Stimulated activated naive B cell treated with anti-CD40 and anti-IgM and Interleukin-4, amounts not matched to agents 10 μg/mL and 1 μg/mL and 100 μg/mL, for 72 hours (primary cell): Measurements from ENCODE around the gene IL2RA.

Source experiments
- ATAC-seq, 2 donors: fragments of 150-1000 bp; cut with Tn5 transposase; replicated peaks; 2 replicates each; pipeline ENCODE4 v1.10.0; 2021; ENCODE audit warnings: moderate library complexity in 1 of 2
- DNase-seq: peaks from one replicate; pipeline ENCODE4 v3.0.0; 2021
- H3K27ac Mint-ChIP-seq: one replicate; pipeline ENCODE4 v1.8.0; 2022; ENCODE audit warnings: mild to moderate bottlenecking, mixed read lengths
- H3K27me3 Mint-ChIP-seq, 2 donors: one replicate each; pipeline ENCODE4 v1.8.0; 2022; ENCODE audit warnings: mixed read lengths in 2 of 2
- H3K36me3 Mint-ChIP-seq, 2 donors: one replicate each; pipeline ENCODE4 v1.8.0; 2022; ENCODE audit warnings: mixed read lengths in 2 of 2, mild to moderate bottlenecking in 1 of 2
- H3K4me1 Mint-ChIP-seq, 2 donors: one replicate each; pipeline ENCODE4 v1.8.0; 2022; ENCODE audit warnings: mixed read lengths in 2 of 2, mild to moderate bottlenecking in 1 of 2
- H3K4me3 Mint-ChIP-seq, 2 donors: one replicate each; pipeline ENCODE4 v1.8.0; 2022; ENCODE audit warnings: mild to moderate bottlenecking in 2 of 2, mixed read lengths in 2 of 2, moderate library complexity in 1 of 2
- H3K9me3 Mint-ChIP-seq, 2 donors: one replicate each; pipeline ENCODE4 v1.8.0; 2022; ENCODE audit warnings: mixed read lengths in 2 of 2, mild to moderate bottlenecking in 1 of 2

Gene IL2RA

DNA sequence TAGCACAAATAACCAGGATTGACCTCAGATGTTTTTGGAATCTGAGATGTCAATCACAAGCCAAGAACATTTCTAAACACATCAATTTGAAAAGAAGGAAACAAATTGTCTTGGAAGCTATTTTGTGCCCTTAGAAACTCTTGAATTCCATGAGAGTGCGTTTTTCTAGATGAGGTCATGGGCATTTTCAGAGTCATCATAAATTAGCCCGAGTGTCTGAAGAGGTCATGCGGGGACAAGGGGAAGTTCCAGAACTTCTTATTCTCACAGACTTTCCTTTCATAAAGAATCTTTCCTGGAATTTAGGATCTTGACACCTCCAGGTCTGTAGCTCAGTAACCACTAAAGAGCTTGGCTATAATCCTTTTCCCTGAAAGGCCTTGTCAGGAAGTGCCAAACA lies 28.2 kb downstream of the IL2RA start:
- no peak overlapping the region for H3K4me3 Mint-ChIP-seq
- ATAC-seq, result no peak
- peaks cover 15 to 48% of the 10 kb centered on the region in 2 donors for H3K36me3 Mint-ChIP-seq
- DNase-seq, result no peak
- H3K27ac Mint-ChIP-seq, result no peak overlapping the region
- no peaks in the 10 kb centered on the region for H3K27me3 Mint-ChIP-seq
- H3K9me3 Mint-ChIP-seq, result peaks cover 5% of the 10 kb centered on the region in 2 donors
- peaks cover 25 to 49% of the 10 kb centered on the region in 2 donors for H3K4me1 Mint-ChIP-seq

DNA sequence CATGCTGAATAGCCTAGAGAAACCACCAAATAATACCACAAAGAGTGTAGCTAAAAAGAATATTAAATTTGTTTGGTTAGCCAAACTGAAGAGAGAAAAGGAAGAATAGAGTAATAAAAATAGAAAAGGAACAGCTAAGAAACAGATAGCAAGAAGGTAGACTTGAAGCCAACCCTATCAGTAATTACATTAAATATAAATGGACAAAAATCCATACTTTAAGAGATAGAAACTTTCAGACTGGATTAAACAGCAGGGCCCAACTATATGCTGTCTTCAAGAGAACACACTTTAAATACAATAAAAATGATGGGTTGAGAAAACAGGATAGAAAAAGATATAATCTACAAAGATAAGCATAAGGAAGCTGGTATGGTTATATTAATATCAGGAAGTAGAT lies 31.2 kb downstream of the IL2RA start:
- peaks cover 14 to 47% of the 10 kb centered on the region in 2 donors for H3K36me3 Mint-ChIP-seq
- DNase-seq, result no peak
- no peaks in the 10 kb centered on the region for H3K27me3 Mint-ChIP-seq
- H3K9me3 Mint-ChIP-seq, result peaks cover 2 to 5% of the 10 kb centered on the region in 2 donors
- no peak overlapping the region for H3K27ac Mint-ChIP-seq
- no peak overlapping the region for H3K4me3 Mint-ChIP-seq
- H3K4me1 Mint-ChIP-seq, result peaks cover 11 to 22% of the 10 kb centered on the region in 2 donors
- no peak for ATAC-seq

DNA sequence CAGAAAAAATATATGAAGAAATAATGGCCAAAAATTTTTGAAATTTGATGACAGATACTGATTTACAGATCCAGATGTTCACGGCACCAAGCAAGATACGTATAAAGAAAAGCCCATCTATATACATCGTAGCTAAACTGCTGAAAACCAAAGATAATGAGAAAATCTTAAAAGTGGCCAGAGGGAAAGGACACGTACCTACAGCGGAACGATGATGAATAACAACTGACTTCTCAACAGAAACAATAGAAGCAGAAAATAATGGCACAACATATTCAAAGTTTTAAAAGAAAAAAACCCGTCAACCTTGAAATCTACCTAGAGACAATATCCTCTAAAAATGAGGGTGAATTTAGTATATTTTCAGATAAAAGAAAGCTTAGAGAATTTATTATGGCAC lies 31.9 kb downstream of the IL2RA start:
- Mint-ChIP-seq H3K36me3 (peaks cover 14 to 47% of the 10 kb centered on the region in 2 donors), H3K4me3 (no peak overlapping the region), H3K4me1 (peaks cover 8 to 18% of the 10 kb centered on the region in 2 donors), H3K27ac (no peak overlapping the region), H3K9me3 (peaks cover 2 to 5% of the 10 kb centered on the region in 2 donors), H3K27me3 (no peaks in the 10 kb centered on the region)
- no peak for ATAC-seq
- no peak for DNase-seq

DNA sequence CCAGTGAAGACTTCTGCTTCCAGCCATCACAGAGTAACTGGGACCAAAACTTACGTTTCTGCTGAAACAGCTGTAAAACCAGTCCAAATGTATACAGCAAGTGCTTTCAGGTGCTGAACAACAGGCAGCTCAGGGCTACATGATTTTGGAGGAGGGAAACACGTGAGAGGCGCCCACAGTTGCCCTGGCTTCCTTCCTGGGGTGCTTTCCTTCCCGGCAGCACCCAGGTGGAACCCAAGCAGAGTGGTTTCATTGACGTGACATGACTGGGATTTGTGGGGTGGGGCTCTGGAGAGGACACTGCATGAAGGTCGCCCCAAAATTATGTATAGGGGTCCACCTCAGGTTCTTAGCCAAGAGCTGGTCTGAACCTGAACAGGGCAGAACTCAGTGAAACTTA lies 34.2 kb downstream of the IL2RA start:
- no peaks in the 10 kb centered on the region for H3K27me3 Mint-ChIP-seq
- ATAC-seq, result no peak
- no peak overlapping the region for H3K27ac Mint-ChIP-seq
- no peak overlapping the region for H3K4me3 Mint-ChIP-seq
- no peak for DNase-seq
- peaks cover 0 to 5% of the 10 kb centered on the region in 2 donors for H3K4me1 Mint-ChIP-seq
- peaks cover 2 to 5% of the 10 kb centered on the region in 2 donors for H3K9me3 Mint-ChIP-seq
- peaks cover 25 to 59% of the 10 kb centered on the region in 2 donors for H3K36me3 Mint-ChIP-seq

DNA sequence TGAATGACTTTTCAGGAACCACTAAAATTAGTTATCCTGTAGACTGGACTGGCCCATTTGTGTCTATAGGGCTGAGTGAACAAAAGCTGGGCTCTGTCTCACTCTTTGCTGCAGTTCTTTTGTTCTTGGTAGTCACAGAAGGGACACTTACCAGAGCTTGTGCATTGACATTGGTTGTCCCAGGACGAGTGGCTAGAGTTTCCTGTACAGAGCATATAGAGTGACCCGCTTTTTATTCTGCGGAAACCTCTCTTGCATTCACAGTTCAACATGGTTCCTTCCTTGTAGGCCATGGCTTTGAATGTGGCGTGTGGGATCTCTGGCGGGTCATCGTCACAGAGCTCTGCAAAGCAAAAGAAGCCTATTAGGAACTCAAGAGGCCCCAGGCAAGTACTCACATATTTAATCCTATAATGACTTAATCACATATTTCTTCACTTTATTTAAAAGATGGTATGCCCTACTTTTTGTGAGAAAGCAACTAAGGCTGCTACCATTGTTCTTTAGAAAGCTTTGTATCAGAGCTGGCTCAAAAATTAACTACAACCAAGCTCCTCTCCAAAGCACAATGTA lies 36.4 kb downstream of the IL2RA start:
- peaks cover 5 to 10% of the 10 kb centered on the region in 2 donors for H3K4me1 Mint-ChIP-seq
- ATAC-seq (no peak), DNase-seq (no peak)
- no peak overlapping the region for H3K4me3 Mint-ChIP-seq
- peaks cover under 1 to 5% of the 10 kb centered on the region in 2 donors for H3K9me3 Mint-ChIP-seq
- H3K36me3 Mint-ChIP-seq, result peaks cover 42 to 71% of the 10 kb centered on the region in 2 donors
- H3K27ac Mint-ChIP-seq, result no peak overlapping the region
- no peaks in the 10 kb centered on the region for H3K27me3 Mint-ChIP-seq

DNA sequence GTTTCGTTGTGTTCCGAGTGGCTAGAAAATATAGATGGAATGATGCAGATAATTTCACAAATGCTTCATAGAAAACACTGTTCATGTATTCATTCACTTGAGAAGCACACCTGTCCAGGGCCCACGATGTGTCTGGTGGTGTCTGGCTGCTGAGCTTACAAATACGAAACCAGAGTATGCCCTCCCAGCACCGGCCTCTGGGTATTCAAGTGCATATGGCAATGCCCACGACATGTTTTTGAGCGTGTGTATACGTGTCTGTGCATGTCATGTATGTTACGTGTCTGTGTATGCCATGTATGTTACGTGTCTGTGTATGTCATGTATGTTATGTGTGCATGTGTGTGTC lies 37.9 kb downstream of the IL2RA start:
- Mint-ChIP-seq H3K27me3 (no peaks in the 10 kb centered on the region), H3K36me3 (peaks cover 39 to 71% of the 10 kb centered on the region in 2 donors), H3K9me3 (no peaks in the 10 kb centered on the region), H3K4me3 (no peak overlapping the region), H3K4me1 (peaks cover 5 to 10% of the 10 kb centered on the region in 2 donors), H3K27ac (no peak overlapping the region)
- DNase-seq, result no peak
- ATAC-seq, result no peak

DNA sequence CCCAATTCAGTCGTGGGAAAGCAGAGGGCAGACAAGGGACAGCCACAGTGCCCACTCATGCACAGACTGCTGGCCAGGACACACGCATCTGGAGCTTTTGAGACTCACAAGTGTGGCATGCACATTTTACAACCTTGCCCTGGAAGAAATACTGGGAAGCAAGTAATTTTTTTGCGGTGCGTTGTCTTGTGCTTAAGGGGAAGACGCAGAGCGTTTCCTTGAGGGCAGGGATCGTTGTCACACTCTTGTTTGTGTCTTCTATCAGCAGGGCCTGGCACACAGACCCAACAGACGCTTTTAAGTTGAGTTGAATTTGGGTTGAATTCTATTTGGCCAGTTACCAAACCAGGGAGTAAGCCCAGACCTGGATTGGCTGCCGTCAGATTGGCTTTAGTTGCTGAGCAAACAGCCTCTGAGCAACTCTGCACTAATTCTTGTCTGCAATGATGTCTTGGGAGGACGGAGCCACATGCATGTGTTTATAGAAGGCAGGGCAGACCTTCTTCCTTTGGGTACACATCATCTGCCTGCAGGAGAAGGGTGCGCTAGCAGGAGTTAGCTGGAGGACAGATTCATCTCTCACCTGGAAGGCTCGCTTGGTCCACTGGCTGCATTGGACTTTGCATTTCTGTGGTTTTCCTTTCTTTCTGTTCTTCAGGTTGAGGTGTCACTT lies 38.4 kb downstream of the IL2RA start:
- Mint-ChIP-seq H3K4me1 (peaks cover 10% of the 10 kb centered on the region in 2 donors), H3K27me3 (no peaks in the 10 kb centered on the region), H3K36me3 (peaks cover 44 to 76% of the 10 kb centered on the region in 2 donors), H3K4me3 (no peak overlapping the region), H3K9me3 (peaks cover 4% of the 10 kb centered on the region in 2 donors), H3K27ac (no peak overlapping the region)
- no peak for DNase-seq
- no peak for ATAC-seq

DNA sequence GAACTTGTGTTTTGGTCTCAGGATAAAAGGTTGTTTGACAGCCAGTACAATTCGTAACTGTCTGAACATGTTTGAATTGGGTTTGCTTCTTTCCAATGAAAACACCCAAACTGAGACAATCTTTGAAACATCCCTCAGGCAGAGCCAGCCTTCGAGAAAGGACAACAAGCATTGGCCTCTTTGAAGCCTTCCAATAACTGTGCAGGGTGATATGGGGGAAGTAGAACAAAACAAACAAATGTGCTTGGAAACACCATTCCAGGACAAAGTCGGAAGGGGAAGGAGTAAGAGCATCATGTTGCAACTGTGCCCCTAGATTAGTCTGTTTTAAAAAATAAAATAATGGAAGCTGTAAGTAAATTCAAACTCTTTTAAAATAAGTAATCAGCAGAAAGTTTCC lies 39.5 kb downstream of the IL2RA start:
- Mint-ChIP-seq H3K27me3 (no peaks in the 10 kb centered on the region), H3K4me1 (peaks cover 9 to 10% of the 10 kb centered on the region in 2 donors), H3K9me3 (peaks cover 4% of the 10 kb centered on the region in 2 donors), H3K27ac (no peak overlapping the region), H3K4me3 (no peak overlapping the region), H3K36me3 (peaks cover 47 to 74% of the 10 kb centered on the region in 2 donors)
- ATAC-seq (no peak), DNase-seq (no peak)

DNA sequence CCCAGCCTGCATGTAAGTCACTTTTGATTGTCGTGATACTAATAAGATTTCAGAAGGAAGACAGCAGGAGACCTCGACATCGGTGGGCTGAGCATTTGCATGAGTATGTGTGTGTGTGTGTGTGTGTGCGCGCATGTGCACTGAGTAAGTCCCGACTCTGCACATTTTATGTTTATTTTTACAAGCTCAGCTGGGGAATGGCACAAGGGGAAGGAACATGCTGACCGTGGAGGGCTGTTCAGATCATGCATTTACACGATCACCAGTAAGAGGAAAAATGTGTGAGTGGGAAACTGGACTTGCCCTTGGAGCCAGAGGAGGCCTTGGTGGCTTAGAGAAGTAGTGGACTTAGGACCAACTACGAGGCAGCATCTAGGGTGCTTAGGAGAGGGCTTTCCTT lies 41.3 kb downstream of the IL2RA start:
- Mint-ChIP-seq H3K9me3 (peaks cover 4% of the 10 kb centered on the region in 2 donors), H3K4me1 (peaks cover 7 to 10% of the 10 kb centered on the region in 2 donors), H3K27me3 (no peaks in the 10 kb centered on the region), H3K4me3 (no peak overlapping the region), H3K27ac (no peak overlapping the region), H3K36me3 (peaks cover 45 to 67% of the 10 kb centered on the region in 2 donors)
- ATAC-seq (no peak), DNase-seq (no peak)

DNA sequence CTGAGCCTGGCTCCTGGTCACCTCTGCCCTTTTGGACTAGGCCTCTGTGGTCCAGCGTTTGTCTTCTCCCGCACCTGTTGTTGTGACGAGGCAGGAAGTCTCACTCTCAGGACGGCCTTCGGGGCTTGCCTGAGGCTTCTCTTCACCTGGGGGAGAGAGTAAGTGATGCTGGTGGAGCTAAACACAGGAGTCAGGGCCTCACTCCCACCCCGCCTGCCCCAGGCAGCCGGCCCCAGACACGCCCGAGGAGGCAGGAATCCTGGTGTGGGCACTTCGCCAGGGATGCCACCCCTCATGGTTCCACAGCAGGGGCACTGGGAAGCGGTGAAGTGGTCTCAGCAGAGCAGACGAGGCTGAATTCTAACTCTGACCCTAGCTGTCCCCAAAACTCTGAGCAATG lies 42.4 kb downstream of the IL2RA start:
- H3K4me1 Mint-ChIP-seq, result peaks cover 11 to 13% of the 10 kb centered on the region in 2 donors
- peaks cover 44 to 69% of the 10 kb centered on the region in 2 donors for H3K36me3 Mint-ChIP-seq
- no peak overlapping the region for H3K4me3 Mint-ChIP-seq
- DNase-seq (no peak), ATAC-seq (no peak)
- H3K9me3 Mint-ChIP-seq, result peaks cover 4% of the 10 kb centered on the region in 2 donors
- H3K27ac Mint-ChIP-seq, result no peak overlapping the region
- H3K27me3 Mint-ChIP-seq, result no peaks in the 10 kb centered on the region

DNA sequence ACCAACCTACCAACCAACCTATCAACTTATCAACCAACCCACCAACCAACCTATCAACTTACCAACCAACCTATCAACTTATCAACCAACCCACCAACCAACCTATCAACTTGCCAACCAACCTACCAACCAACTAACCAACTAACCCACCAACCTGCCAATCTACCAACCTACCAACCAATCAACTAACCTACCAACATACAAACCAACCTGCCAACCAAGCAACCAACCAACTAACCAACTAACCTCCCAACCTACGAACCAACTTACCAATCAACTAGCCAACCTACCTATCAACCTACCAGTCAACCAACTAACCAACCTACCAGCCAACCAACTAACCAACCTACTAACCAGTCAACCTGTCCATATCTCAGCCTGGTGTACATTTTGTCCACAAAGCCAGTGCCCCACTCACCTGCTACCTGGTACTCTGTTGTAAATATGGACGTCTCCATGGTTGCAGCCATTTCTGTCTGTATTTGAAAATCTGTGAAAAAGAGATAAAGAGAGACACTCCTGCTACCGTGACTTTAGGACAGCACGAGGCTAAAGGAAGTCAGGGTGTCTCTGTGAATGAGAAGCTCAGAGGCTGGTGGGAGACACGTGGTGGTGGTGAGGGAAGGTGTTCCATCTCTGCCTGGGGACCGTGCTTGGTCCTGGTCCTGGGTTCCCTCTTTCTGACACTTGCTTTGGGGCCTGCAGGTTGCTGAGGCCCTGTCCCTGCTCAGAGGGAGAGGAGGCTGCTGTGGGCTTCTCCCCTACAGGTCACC lies 43.0 kb downstream of the IL2RA start:
- Mint-ChIP-seq H3K36me3 (peaks cover 40 to 66% of the 10 kb centered on the region in 2 donors), H3K27ac (no peak overlapping the region), H3K9me3 (peaks cover 4% of the 10 kb centered on the region in 2 donors), H3K4me3 (no peak overlapping the region), H3K27me3 (no peaks in the 10 kb centered on the region), H3K4me1 (peaks cover 12 to 19% of the 10 kb centered on the region in 2 donors)
- no peak for DNase-seq
- ATAC-seq, result peak in 1 of 2 donors; percentile 10

DNA sequence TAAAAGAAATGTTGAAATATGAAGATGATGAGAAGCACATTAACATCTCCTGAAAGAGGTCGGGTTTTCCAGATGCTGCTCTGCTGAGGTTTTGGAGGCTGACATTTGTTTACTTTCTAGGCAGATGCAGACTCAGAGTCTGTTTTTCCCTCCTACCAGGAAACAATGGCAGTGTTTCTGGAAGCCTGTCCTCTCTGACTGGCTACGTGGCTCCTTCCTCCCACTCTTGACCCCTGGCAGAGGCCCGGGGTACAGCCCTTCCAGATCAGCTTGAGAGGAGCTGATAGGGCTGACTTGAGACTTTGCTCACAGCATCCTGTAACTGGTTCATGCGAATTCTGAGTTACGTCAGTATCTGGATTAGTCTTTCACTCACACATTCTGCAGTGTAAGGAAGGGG lies 43.7 kb downstream of the IL2RA start:
- ATAC-seq (no peak), DNase-seq (no peak)
- Mint-ChIP-seq H3K27me3 (no peaks in the 10 kb centered on the region), H3K27ac (peak overlapping the region; percentile 56), H3K4me1 (peaks cover 13 to 23% of the 10 kb centered on the region in 2 donors), H3K9me3 (peaks cover 4% of the 10 kb centered on the region in 2 donors), H3K4me3 (no peak overlapping the region), H3K36me3 (peaks cover 35 to 59% of the 10 kb centered on the region in 2 donors)

DNA sequence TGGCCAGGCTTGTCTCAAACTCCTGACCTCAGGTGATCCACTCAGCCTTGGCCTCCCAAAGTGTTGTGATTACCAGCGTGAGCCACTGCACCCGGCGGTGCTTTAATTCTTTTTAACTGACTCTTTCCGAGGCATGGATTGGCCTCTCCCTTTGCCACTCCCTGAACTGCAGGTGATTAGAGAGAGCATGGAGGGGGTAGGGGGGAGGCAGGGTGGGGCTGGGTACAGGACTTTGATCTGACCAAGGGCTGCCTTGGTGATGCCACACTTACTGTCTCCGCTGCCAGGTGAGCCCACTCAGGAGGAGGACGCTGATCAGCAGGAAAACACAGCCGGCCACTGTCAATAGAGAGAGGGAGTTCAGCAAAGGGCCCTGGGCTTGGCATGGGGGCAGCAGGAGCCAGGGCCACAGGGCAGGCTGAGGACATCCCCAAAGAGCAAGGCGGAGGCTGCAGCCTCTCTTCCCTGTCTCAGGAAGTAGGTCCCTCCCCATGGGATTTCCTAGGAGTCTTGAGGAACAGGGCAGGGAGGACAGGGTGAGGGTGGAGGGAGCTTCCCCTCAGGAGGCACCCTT lies 44.3 kb downstream of the IL2RA start:
- H3K27me3 Mint-ChIP-seq, result no peaks in the 10 kb centered on the region
- no peak for DNase-seq
- no peak overlapping the region for H3K4me3 Mint-ChIP-seq
- H3K4me1 Mint-ChIP-seq, result peaks cover 14 to 23% of the 10 kb centered on the region in 2 donors
- peaks cover 4% of the 10 kb centered on the region in 2 donors for H3K9me3 Mint-ChIP-seq
- H3K27ac Mint-ChIP-seq, result peak overlapping the region; percentile 56
- peaks cover 35 to 58% of the 10 kb centered on the region in 2 donors for H3K36me3 Mint-ChIP-seq
- no peak for ATAC-seq

DNA sequence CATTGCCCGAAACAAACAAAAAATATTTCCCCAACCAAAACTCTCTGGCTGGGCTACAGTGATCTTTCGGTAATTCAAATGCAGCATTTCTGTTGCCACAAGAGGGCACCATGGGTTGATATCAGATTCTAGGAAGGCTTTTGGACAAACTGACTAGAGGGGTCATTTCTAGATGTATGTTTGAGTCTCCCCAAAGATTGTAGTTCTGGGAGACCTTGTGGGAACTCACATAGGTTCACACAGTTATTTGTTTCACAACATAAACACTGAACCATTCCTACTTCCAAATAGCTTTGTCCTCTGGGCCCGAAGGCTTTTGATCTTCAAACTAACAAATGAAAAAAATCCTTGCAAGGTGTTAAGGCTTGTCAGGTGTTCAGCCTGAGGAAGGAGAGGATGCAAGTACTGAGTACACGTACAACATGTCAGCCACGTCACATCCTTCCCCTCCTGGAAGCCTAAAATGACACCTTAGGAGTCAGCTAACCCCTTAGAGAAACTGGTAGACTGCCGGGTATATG lies 47.9 kb downstream of the IL2RA start:
- Mint-ChIP-seq H3K9me3 (peaks cover 4% of the 10 kb centered on the region in 2 donors), H3K27ac (peak overlapping the region; percentile 76), H3K27me3 (no peaks in the 10 kb centered on the region), H3K4me3 (no peak overlapping the region), H3K36me3 (peaks cover 15 to 49% of the 10 kb centered on the region in 2 donors), H3K4me1 (peaks cover 18 to 21% of the 10 kb centered on the region in 2 donors)
- DNase-seq, result peak; percentile 50
- peak; percentile 78 to 82 for ATAC-seq
